Left cardiac atrium (tissue), 2 donors: ENCODE measurements around the gene SCARF1. TPM values are rescaled to one million over a fixed set of nuclear protein-coding genes. Genes with fewer than 3 reads are reported as not detected.

Source experiments
- total RNA-seq, 2 donors: library from RNA; stranded (reverse); fragmentation: NEBNext Ultra II Directional; extraction: Animal tissue kit (Norgen Biotek cat#: 25700); gene quantifications; one replicate each; pipeline ENCODE4 v1.2.1, GENCODE V29; 2021
- donor health status: DM: no; HTN: yes; CAD: no; lungs with severe emphysema.
- donor health status: DM: yes; HTN: yes; CAD: no.

The SCARF1 gene
- total RNA-seq, 2 donors from 2014 or later: 10.7 to 17.7 TPM

Other genes with a start within 250 kb of the SCARF1 start
- 100 to 1,000 TPM; 491 to 596 TPM for gene YWHAE, start 245.5 kb downstream of the SCARF1 start, total RNA-seq
- gene CRK, start 189.5 kb downstream of the SCARF1 start, total RNA-seq: 10 to 100 TPM; 37.0 to 44.4 TPM
- gene MYO1C, start 153.0 kb downstream of the SCARF1 start, total RNA-seq: 100 to 1,000 TPM; 175 to 184 TPM
- 10 to 100 TPM; 29.7 to 30.1 TPM for gene INPP5K, start 129.1 kb downstream of the SCARF1 start, total RNA-seq
- 10 to 100 TPM; 43.9 to 58.3 TPM for gene PITPNA, start 82.9 kb downstream of the SCARF1 start, total RNA-seq
- 1 to 10 TPM; 7.4 to 8.2 TPM for gene SLC43A2, start 16.9 kb downstream of the SCARF1 start, total RNA-seq
- gene RILP, start 4.1 kb upstream of the SCARF1 start, total RNA-seq: 10 to 100 TPM; 38.5 to 44.5 TPM
- gene PRPF8, start 39.1 kb upstream of the SCARF1 start, total RNA-seq: 100 to 1,000 TPM; 136 to 181 TPM
- gene TLCD2, start 64.6 kb upstream of the SCARF1 start, total RNA-seq: 1 to 10 TPM; 3.7 to 6.0 TPM
- gene WDR81, start 79.0 kb upstream of the SCARF1 start, total RNA-seq: 10 to 100 TPM; 15.4 to 16.1 TPM
- 1 to 10 TPM; 4.2 to 4.9 TPM for gene SERPINF2, start 97.1 kb upstream of the SCARF1 start, total RNA-seq
- gene SERPINF1, start 116.3 kb upstream of the SCARF1 start, total RNA-seq: 100 to 1,000 TPM; 252 to 407 TPM
- 10 to 100 TPM; 10.6 to 17.6 TPM for gene SMYD4, start 184.2 kb upstream of the SCARF1 start, total RNA-seq
- 10 to 100 TPM; 61.8 to 95.1 TPM for gene RPA1, start 184.3 kb upstream of the SCARF1 start, total RNA-seq